PC-9 (cell line): ENCODE measurements around the gene ACVR1.

Experiments
- EZH2 ChIP-seq: fragments of 200-600 bp; sonication (generic); IDR thresholded peaks from 2 replicates; pipeline ENCODE4 v1.8.0; 2017; ENCODE audit warnings: antibody characterized with exemption, low read depth
- TF ChIP-seq, protein P1 (sequence below): fragments of 200-600 bp; sonication (generic); conservative IDR thresholded peaks from 2 replicates; pipeline ENCODE4 v1.6.1; 2017; ENCODE audit warnings: mixed run types, antibody characterized with exemption, mild to moderate bottlenecking, moderate library complexity

DNA sequence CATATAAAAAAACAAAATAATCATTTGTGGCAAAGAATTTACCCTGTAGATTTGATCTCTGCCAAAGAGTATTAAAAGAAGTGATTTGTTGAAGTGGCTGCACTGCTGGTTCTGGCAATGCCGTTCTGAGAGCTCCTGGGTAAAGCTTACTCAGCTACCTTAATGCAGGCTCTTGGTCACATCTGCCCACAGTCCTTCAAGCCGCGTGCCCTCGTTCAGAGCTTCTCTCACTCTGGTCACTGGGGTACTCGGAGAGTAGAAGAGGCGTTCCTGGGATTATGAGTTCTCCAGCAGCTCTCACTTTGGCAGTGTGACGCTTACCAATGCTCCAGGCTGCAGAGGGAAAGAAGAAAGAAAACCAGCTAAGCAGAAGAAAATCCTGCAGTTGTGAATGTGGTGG lies 57.9 kb downstream of the ACVR1 start:
- TF ChIP-seq, protein P1, sequence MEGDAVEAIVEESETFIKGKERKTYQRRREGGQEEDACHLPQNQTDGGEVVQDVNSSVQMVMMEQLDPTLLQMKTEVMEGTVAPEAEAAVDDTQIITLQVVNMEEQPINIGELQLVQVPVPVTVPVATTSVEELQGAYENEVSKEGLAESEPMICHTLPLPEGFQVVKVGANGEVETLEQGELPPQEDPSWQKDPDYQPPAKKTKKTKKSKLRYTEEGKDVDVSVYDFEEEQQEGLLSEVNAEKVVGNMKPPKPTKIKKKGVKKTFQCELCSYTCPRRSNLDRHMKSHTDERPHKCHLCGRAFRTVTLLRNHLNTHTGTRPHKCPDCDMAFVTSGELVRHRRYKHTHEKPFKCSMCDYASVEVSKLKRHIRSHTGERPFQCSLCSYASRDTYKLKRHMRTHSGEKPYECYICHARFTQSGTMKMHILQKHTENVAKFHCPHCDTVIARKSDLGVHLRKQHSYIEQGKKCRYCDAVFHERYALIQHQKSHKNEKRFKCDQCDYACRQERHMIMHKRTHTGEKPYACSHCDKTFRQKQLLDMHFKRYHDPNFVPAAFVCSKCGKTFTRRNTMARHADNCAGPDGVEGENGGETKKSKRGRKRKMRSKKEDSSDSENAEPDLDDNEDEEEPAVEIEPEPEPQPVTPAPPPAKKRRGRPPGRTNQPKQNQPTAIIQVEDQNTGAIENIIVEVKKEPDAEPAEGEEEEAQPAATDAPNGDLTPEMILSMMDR, result no peak
- TF ChIP-seq EZH2, result no peak
